Karpas-422 (cell line): ENCODE results near the gene ADGRV1. TPM values are rescaled to one million over a fixed set of nuclear protein-coding genes. Genes with fewer than 3 reads are reported as not detected.

Experiments
- DNase-seq: peaks from one replicate; pipeline ENCODE4 v3.0.0-alpha.2; 2015
- H2AFZ ChIP-seq: fragments of 200-600 bp; sonication (generic); 2 replicates; pipeline ENCODE4 v1.6.1; 2014; ENCODE audit warnings: antibody characterized with exemption, low read length, mixed read lengths
- H3K27ac ChIP-seq: fragments of 200-600 bp; sonication (generic); 2 replicates; pipeline ENCODE4 v1.5.1; 2014; ENCODE audit warnings: mild to moderate bottlenecking, low read length, moderate library complexity
- H3K27me3 ChIP-seq: fragments of 200-600 bp; sonication (generic); 2 replicates; pipeline ENCODE4 v1.6.1; 2014; ENCODE audit warnings: low read length, mixed read lengths
- H3K36me3 ChIP-seq: fragments of 200-600 bp; sonication (generic); 2 replicates; pipeline ENCODE4 v1.6.1; 2014; ENCODE audit warnings: low read length, mixed read lengths; ENCODE audit not compliant: insufficient read depth
- H3K4me1 ChIP-seq: fragments of 200-600 bp; sonication (generic); 2 replicates; pipeline ENCODE4 v1.6.1; 2014; ENCODE audit warnings: mild to moderate bottlenecking, low read length, mixed read lengths
- H3K4me2 ChIP-seq: fragments of 200-600 bp; sonication (generic); 2 replicates; pipeline ENCODE4 v1.6.1; 2014; ENCODE audit warnings: low read length, low read depth, mild to moderate bottlenecking; ENCODE audit not compliant: poor library complexity, severe bottlenecking
- H3K4me3 ChIP-seq: fragments of 200-600 bp; sonication (generic); 2 replicates; pipeline ENCODE4 v1.5.1; 2014; ENCODE audit warnings: mild to moderate bottlenecking, antibody characterized with exemption, low read length, mixed read lengths
- H3K79me2 ChIP-seq: fragments of 200-600 bp; sonication (generic); 2 replicates; pipeline ENCODE4 v1.6.1; 2014; ENCODE audit warnings: mild to moderate bottlenecking, low read length, mixed read lengths
- H3K9ac ChIP-seq: fragments of 200-600 bp; sonication (generic); 2 replicates; pipeline ENCODE4 v1.6.0; 2014; ENCODE audit warnings: low read length
- H3K9me2 ChIP-seq: fragments of 200-600 bp; sonication (generic), shearing (Covaris generic); replicated peaks from 2 replicates; pipeline ENCODE4 v1.6.0; 2014; ENCODE audit warnings: mild to moderate bottlenecking, low read length, moderate library complexity; ENCODE audit not compliant: insufficient read depth
- H3K9me3 ChIP-seq: fragments of 300-700, 200-600 bp; sonication (generic); 2 replicates; pipeline ENCODE4 v1.6.1; 2014; ENCODE audit warnings: low read length, mixed read lengths
- H4K20me1 ChIP-seq: fragments of 200-600 bp; sonication (generic); 2 replicates; pipeline ENCODE4 v1.6.1; 2014; ENCODE audit warnings: mild to moderate bottlenecking, antibody characterized with exemption, low read length, low read depth; ENCODE audit not compliant: insufficient read depth
- total RNA-seq: library from RNA; depleted of rRNA; stranded (reverse); fragments of >200 nt; shearing (Covaris generic); gene quantifications from 2 replicates; pipeline ENCODE4 v1.2.3, GENCODE V29; 2014; ENCODE audit warnings: low replicate concordance

The ADGRV1 gene
- total RNA-seq, 1 experiment from 2014 or later: not detected

DNA sequence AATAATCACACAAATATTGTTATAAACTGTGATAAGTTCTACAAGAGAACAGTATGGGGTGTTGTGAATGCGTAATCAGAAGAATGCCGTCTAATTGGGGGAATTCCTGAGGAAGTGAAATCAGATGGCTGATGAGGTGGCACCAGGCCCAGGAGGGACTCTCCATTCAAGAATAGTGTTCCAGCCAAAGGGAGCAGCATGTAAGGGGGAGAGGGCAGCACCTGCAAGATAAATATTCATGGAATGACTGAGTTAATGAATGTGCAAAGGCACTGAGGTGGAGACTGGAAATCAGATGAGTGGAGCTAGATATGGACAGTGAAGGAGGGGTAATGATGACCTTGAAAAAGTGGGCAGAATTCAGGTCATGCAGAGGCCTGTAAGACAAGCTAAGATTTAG lies 574.0 kb downstream of the ADGRV1 start:
- DNase-seq: no peak
- H3K4me2 ChIP-seq: no peak overlapping the region
- H3K27ac ChIP-seq: no peak overlapping the region
- H3K4me3 ChIP-seq: no peak overlapping the region
- H3K36me3 ChIP-seq: no peaks in the 10 kb centered on the region
- no peak overlapping the region for H3K9ac ChIP-seq
- no peaks in the 10 kb centered on the region for H3K9me3 ChIP-seq
- H3K27me3 ChIP-seq: no peaks in the 10 kb centered on the region
- no peaks in the 10 kb centered on the region for H3K9me2 ChIP-seq
- H4K20me1 ChIP-seq: no peaks in the 10 kb centered on the region
- H3K79me2 ChIP-seq: no peaks in the 10 kb centered on the region
- no peaks in the 10 kb centered on the region for H3K4me1 ChIP-seq
- no peak overlapping the region for H2AFZ ChIP-seq

GRCh38 chr5:91133183-91133582 lies 574.6 kb downstream of the ADGRV1 start:
- Histone ChIP-seq H3K4me1 (no peaks in the 10 kb centered on the region), H3K9me3 (no peaks in the 10 kb centered on the region), H3K36me3 (no peaks in the 10 kb centered on the region), H2AFZ (no peak overlapping the region), H3K4me3 (no peak overlapping the region), H3K27ac (no peak overlapping the region), H3K9me2 (no peaks in the 10 kb centered on the region), H3K79me2 (no peaks in the 10 kb centered on the region), H3K27me3 (no peaks in the 10 kb centered on the region), H4K20me1 (no peaks in the 10 kb centered on the region), H3K4me2 (no peak overlapping the region), H3K9ac (no peak overlapping the region)
- DNase-seq: no peak

GRCh38 chr5:91135475-91136248 lies 577.1 kb downstream of the ADGRV1 start:
- H3K9ac ChIP-seq: no peak overlapping the region
- no peaks in the 10 kb centered on the region for H4K20me1 ChIP-seq
- no peak overlapping the region for H3K4me3 ChIP-seq
- no peaks in the 10 kb centered on the region for H3K27me3 ChIP-seq
- H3K79me2 ChIP-seq: no peaks in the 10 kb centered on the region
- H3K36me3 ChIP-seq: no peaks in the 10 kb centered on the region
- H2AFZ ChIP-seq: no peak overlapping the region
- H3K27ac ChIP-seq: no peak overlapping the region
- H3K4me1 ChIP-seq: no peaks in the 10 kb centered on the region
- no peak overlapping the region for H3K4me2 ChIP-seq
- H3K9me3 ChIP-seq: no peaks in the 10 kb centered on the region
- no peak for DNase-seq
- H3K9me2 ChIP-seq: no peaks in the 10 kb centered on the region

DNA sequence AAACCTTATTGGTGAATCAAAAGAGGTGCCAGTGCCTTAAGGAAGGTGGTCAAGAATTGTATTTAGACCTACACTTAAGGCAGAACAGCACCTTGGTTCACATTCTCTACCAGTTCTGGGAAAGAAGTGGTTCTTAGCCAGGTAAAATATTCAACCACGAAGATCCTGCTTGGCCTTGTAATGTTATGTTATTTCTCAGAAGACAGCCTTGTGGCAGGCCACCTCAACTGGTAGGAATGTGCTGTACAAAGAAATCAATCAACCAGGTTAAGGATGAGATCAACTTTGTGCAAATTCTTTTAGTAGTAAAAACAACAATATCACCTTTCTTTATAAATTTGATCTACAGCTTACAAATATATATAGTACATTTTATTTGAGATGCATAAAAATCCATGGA lies 577.7 kb downstream of the ADGRV1 start:
- Histone ChIP-seq H4K20me1 (no peaks in the 10 kb centered on the region), H3K27me3 (no peaks in the 10 kb centered on the region), H3K9ac (no peak overlapping the region), H3K4me2 (no peak overlapping the region), H3K9me3 (no peaks in the 10 kb centered on the region), H3K79me2 (no peaks in the 10 kb centered on the region), H3K4me3 (no peak overlapping the region), H2AFZ (no peak overlapping the region), H3K36me3 (no peaks in the 10 kb centered on the region), H3K4me1 (no peaks in the 10 kb centered on the region), H3K9me2 (no peaks in the 10 kb centered on the region), H3K27ac (no peak overlapping the region)
- no peak for DNase-seq

- H3K9ac ChIP-seq: no peak overlapping the region
- H2AFZ ChIP-seq: no peak overlapping the region
- H3K27ac ChIP-seq: no peak overlapping the region
- no peaks in the 10 kb centered on the region for H4K20me1 ChIP-seq
- H3K4me3 ChIP-seq: no peak overlapping the region
- H3K79me2 ChIP-seq: no peaks in the 10 kb centered on the region
- H3K4me2 ChIP-seq: no peak overlapping the region
- H3K9me3 ChIP-seq: no peaks in the 10 kb centered on the region
- no peaks in the 10 kb centered on the region for H3K36me3 ChIP-seq
- H3K27me3 ChIP-seq: no peaks in the 10 kb centered on the region
- no peaks in the 10 kb centered on the region for H3K9me2 ChIP-seq
- DNase-seq: no peak
- H3K4me1 ChIP-seq: no peaks in the 10 kb centered on the region
Measured at GRCh38 chr5:91137647-91138046, 579.0 kb downstream of the ADGRV1 start.

DNA sequence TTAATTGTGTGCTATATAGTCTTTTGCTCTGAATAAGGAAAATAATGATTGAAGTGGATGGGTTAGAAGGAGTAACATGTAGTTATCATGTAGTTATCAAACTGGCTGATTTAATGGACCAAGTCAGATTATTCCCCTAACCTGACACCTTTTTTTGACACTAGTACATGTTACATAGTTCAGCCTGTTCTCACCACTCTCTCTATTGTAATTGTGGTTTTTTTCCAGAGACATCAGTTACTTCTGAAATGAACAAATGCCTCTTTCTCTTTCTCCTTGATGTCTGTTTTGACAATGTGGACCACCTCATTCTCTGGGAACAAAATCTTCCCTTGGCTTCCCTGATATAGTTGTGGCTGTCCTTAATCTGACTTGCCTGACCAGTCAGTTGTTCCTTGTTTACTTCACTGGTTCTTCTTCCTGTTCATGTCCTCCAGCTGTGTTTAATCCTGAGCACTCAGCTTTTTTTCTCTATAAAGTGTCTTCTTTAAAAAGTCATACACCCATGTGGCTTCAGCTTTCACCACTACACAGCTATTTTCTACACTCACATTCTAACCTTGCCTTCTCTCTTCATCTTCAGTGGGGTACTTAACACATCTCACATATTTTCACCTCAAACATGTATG lies 581.1 kb downstream of the ADGRV1 start:
- no peaks in the 10 kb centered on the region for H3K9me3 ChIP-seq
- H3K9me2 ChIP-seq: no peaks in the 10 kb centered on the region
- no peak overlapping the region for H3K4me2 ChIP-seq
- H3K27me3 ChIP-seq: no peaks in the 10 kb centered on the region
- DNase-seq: no peak
- H3K27ac ChIP-seq: no peak overlapping the region
- H3K79me2 ChIP-seq: no peaks in the 10 kb centered on the region
- H3K9ac ChIP-seq: no peak overlapping the region
- H3K36me3 ChIP-seq: no peaks in the 10 kb centered on the region
- no peaks in the 10 kb centered on the region for H3K4me1 ChIP-seq
- H2AFZ ChIP-seq: no peak overlapping the region
- H4K20me1 ChIP-seq: no peaks in the 10 kb centered on the region
- H3K4me3 ChIP-seq: no peak overlapping the region

- no peak overlapping the region for H3K9ac ChIP-seq
- H3K4me2 ChIP-seq: no peak overlapping the region
- H3K4me3 ChIP-seq: no peak overlapping the region
- no peak overlapping the region for H3K27ac ChIP-seq
- no peak overlapping the region for H2AFZ ChIP-seq
- H3K36me3 ChIP-seq: no peaks in the 10 kb centered on the region
- H3K9me2 ChIP-seq: no peaks in the 10 kb centered on the region
- H3K27me3 ChIP-seq: no peaks in the 10 kb centered on the region
- no peaks in the 10 kb centered on the region for H3K79me2 ChIP-seq
- H4K20me1 ChIP-seq: no peaks in the 10 kb centered on the region
- no peaks in the 10 kb centered on the region for H3K4me1 ChIP-seq
- H3K9me3 ChIP-seq: no peaks in the 10 kb centered on the region
- no peak for DNase-seq
Measured at GRCh38 chr5:91140657-91141056, 582.1 kb downstream of the ADGRV1 start.

DNA sequence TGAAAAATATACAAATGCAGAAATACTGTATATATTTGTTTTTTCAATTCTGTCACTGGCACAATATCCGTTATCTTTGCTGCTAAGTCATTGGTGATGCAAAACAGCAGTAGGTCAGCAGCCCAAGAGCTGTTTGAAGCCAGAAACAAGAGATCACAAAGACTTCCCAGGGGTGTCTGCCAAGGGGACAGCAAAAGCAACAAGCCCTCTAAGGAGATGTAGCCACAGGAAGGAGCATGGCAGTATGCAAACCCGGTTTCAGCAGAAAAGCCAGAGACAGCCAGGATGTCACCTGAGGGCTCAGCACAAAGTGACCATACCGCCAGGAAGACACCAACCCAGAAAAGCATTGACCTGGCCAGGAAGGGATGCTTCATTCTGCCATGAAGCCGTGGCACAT lies 583.0 kb downstream of the ADGRV1 start:
- no peak overlapping the region for H3K4me3 ChIP-seq
- no peaks in the 10 kb centered on the region for H3K79me2 ChIP-seq
- no peaks in the 10 kb centered on the region for H4K20me1 ChIP-seq
- H3K27me3 ChIP-seq: no peaks in the 10 kb centered on the region
- no peak overlapping the region for H2AFZ ChIP-seq
- H3K4me1 ChIP-seq: no peaks in the 10 kb centered on the region
- H3K9me2 ChIP-seq: no peaks in the 10 kb centered on the region
- no peaks in the 10 kb centered on the region for H3K9me3 ChIP-seq
- H3K27ac ChIP-seq: no peak overlapping the region
- no peak overlapping the region for H3K9ac ChIP-seq
- no peaks in the 10 kb centered on the region for H3K36me3 ChIP-seq
- no peak for DNase-seq
- H3K4me2 ChIP-seq: no peak overlapping the region
